Uterus (tissue), 2 donors: ENCODE data around the gene FAM90A1.
"Not testable (repeated sequence)": the region's sequence is repeated elsewhere in the genome, so short reads cannot be mapped to it uniquely, and the experiment has no call there.

Experiments
- POLR2A ChIP-seq, 2 donors: fragments of 450-650 bp; IDR thresholded peaks; one replicate each; pipeline ENCODE4 v1.6.1; 2016; ENCODE audit warnings: antibody characterized with exemption in 2 of 2, mild to moderate bottlenecking in 1 of 2, moderate library complexity in 1 of 2
- TF ChIP-seq, protein P1 (sequence below), 4 experiments: fragments of 200-600 bp in 2 of 4; fragments of 450-650 bp in 2 of 4; sonication (generic) in 2 of 4; IDR thresholded peaks; one replicate each; pipeline ENCODE4 v1.5.1; 2016 to 2019; ENCODE audit warnings: antibody characterized with exemption in 4 of 4, mild to moderate bottlenecking in 2 of 4, moderate library complexity in 1 of 4

DNA sequence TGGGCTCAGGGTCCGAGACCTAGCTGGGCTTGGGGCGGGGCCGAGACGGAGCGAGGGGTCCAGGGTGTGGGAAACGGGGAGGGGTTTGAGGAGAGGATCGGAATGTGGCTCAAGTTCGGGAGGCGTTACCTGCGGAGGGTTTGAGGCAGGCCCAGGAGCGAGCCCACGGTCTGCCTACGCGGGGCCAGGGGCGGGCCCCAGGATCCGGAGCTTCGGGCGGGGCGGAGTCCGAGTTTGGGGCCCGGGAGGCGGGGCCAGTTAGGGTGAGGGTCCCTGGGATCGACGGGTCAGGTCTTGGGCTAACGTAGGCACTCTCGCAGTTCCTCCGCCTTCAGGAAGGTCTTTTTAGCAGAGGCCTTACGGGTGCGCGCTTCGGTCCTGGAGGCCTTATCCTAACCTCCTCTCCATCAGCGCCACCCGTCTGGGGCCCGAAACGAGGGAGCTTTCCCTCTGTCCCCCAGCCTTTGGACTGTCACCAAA lies 16.3 kb upstream of the FAM90A1 start:
- TF ChIP-seq, protein P1, sequence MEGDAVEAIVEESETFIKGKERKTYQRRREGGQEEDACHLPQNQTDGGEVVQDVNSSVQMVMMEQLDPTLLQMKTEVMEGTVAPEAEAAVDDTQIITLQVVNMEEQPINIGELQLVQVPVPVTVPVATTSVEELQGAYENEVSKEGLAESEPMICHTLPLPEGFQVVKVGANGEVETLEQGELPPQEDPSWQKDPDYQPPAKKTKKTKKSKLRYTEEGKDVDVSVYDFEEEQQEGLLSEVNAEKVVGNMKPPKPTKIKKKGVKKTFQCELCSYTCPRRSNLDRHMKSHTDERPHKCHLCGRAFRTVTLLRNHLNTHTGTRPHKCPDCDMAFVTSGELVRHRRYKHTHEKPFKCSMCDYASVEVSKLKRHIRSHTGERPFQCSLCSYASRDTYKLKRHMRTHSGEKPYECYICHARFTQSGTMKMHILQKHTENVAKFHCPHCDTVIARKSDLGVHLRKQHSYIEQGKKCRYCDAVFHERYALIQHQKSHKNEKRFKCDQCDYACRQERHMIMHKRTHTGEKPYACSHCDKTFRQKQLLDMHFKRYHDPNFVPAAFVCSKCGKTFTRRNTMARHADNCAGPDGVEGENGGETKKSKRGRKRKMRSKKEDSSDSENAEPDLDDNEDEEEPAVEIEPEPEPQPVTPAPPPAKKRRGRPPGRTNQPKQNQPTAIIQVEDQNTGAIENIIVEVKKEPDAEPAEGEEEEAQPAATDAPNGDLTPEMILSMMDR (IDR thresholded peaks at IDR 0.05) = not testable (repeated sequence)
- peak in 1 of 2 donors; percentile 86 for TF ChIP-seq POLR2A (IDR thresholded peaks at IDR 0.05)
